ENCODE measurements around the gene UBAP1.
"Not testable (repeated sequence)": the region's sequence is repeated elsewhere in the genome, so short reads cannot be mapped to it uniquely, and the experiment has no call there.

The UBAP1 gene

DNA sequence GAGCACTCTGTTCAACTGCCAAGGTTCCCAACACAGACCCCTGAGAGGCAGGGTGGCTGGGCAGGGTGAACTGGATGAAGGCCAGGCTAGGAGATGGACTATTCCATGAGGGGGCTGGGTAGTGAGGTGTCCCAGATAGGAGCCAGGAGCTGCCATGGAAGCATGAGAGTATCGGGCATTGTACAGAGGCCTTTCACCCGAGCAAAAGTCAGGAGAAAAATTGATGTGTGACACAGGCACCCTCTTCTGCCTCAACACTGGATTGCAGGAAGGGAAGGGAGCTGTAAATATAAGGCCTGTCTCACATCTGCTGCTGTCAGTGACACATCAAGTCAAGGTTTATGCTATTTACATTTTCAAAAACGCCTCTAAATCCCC lies 74.6 kb downstream of the UBAP1 start:
- Histone ChIP-seq H3K4me1 (ENCODE audit: insufficient read depth, low read length) (no peaks in the 10 kb centered on the region), H3K4me3 (ENCODE audit: low read length) (no peak overlapping the region), H3K36me3 (ENCODE audit: insufficient read depth, low read length) (peaks cover 60% of the 10 kb centered on the region), H3K27ac (ENCODE audit: low read depth, low read length) (no peak overlapping the region), H3K9me3 (ENCODE audit: insufficient read depth, low read depth, low read length) (no peaks in the 10 kb centered on the region), H3K9ac (ENCODE audit: low read depth, low read length) (no peak overlapping the region), H3K27me3 (ENCODE audit: insufficient read depth, low read length) (no peaks in the 10 kb centered on the region)
- 91% methylated on average over 3 of the region's 3 CpGs for WGBS

DNA sequence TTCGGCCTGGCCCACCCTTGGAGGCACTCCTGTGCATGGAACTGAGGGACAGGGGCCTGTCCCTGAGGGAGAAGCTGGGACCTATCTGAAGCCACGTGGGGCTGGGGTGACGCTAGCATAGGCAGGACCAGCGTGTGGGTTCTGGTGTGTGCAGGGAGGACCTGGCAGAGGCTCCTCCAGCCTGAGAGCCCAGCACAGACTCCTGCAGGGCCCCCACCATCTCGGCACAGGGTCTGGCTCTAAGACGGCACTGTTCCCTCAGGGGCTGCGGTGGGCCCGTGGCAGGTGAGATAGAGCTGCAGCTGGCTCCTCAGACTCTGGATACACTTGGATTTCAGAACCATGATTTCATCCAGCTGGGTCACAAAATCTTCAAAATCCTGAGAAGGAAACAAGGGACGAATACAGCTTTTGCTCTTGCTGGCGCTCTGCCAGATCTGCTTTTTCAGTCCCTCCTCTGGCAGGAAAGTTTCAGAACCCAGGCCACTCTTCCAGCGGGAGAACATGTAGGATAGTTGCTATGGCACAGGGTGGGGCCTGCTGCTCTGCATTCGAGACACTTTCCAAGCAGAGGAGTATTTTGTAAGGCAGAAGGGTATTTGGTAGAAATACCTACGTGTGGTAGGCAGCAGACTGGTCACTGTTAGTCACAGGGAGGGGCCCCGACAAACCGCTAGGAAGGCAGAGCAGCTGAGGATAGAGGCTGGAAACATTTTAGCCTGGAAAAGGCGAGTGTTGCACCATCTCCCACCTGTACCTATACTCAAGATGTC lies 75.5 kb downstream of the UBAP1 start:
- Histone ChIP-seq H3K27me3 (ENCODE audit: insufficient read depth, low read length) (no peaks in the 10 kb centered on the region), H3K4me1 (ENCODE audit: insufficient read depth, low read length) (no peaks in the 10 kb centered on the region), H3K36me3 (ENCODE audit: insufficient read depth, low read length) (peaks cover 63% of the 10 kb centered on the region), H3K4me3 (ENCODE audit: low read length) (no peak overlapping the region), H3K9me3 (ENCODE audit: insufficient read depth, low read depth, low read length) (no peaks in the 10 kb centered on the region), H3K9ac (ENCODE audit: low read depth, low read length) (no peak overlapping the region), H3K27ac (ENCODE audit: low read depth, low read length) (no peak overlapping the region)
- 95% methylated on average over 16 of the region's 16 CpGs for WGBS

DNA sequence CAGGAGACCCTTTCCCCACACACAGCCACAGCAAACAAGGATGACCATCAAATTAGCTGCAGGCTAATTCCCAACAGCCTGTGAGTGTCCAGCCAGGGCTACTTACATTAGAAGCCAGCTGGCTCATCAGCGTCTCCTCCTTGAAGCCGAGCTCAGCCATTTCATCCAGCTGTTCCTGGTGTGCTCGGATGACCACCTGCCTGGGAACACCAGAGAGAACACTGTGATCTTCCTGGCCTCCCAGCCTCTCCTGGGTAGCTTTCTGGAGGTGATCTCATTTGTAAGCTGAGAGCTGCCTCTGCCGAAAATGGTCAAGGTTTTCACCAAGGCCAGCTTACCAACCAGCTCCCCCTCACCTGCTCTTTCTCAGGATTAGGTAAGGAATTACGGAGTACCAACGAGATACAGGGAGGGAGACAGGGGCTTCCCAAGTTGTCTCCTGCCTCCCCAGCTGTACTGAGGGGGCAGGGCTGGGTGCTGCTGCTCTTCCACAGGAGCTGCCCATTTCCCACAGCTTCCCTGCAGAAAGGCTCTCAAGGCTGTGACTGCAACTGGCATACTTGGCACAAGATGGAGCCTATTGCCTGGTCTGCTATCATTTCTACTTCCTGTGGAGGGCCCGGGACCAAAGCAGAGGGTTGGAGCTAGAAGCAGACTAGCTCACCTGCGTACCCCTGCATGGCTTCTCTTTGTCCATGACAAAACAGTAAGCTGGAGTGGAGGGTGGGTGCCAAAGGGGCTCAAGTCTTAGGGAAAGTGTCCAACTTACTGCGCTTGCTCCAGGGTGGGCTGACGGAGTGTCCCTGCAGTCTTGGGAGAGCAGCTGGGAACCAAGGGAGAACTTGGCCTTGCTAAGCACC lies 76.4 kb downstream of the UBAP1 start:
- H3K27me3 ChIP-seq (ENCODE audit: insufficient read depth, low read length) = no peaks in the 10 kb centered on the region
- WGBS = 93% methylated on average over 10 of the region's 10 CpGs
- H3K4me1 ChIP-seq (ENCODE audit: insufficient read depth, low read length) = no peaks in the 10 kb centered on the region
- H3K9me3 ChIP-seq (ENCODE audit: insufficient read depth, low read depth, low read length) = no peaks in the 10 kb centered on the region
- H3K4me3 ChIP-seq (ENCODE audit: low read length) = no peak overlapping the region
- H3K27ac ChIP-seq (ENCODE audit: low read depth, low read length) = no peak overlapping the region
- H3K36me3 ChIP-seq (ENCODE audit: insufficient read depth, low read length) = peaks cover 57% of the 10 kb centered on the region
- H3K9ac ChIP-seq (ENCODE audit: low read depth, low read length) = no peak overlapping the region

DNA sequence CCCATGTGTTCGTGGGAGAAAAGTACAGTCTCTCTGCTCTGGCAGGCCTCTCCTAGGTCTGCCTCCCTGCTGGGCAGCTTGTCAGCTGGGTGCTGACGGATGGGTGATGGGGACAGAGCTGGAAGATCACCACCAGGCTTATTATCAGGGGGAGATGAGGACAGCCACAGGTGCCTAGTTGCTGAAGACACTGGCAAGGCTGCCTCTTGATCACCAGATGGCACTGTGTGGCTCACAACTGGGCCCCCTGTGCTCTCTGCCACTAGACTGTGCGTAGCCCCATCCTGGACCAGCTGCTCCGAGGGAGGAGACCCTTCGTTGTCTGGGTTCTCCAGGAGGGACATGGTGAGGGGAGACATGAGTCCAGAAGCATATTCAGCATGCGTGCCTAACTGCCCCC lies 77.3 kb downstream of the UBAP1 start:
- Histone ChIP-seq H3K36me3 (ENCODE audit: insufficient read depth, low read length) (peaks cover 48% of the 10 kb centered on the region), H3K4me1 (ENCODE audit: insufficient read depth, low read length) (no peaks in the 10 kb centered on the region), H3K9ac (ENCODE audit: low read depth, low read length) (no peak overlapping the region), H3K4me3 (ENCODE audit: low read length) (no peak overlapping the region), H3K27ac (ENCODE audit: low read depth, low read length) (no peak overlapping the region), H3K9me3 (ENCODE audit: insufficient read depth, low read depth, low read length) (no peaks in the 10 kb centered on the region), H3K27me3 (ENCODE audit: insufficient read depth, low read length) (no peaks in the 10 kb centered on the region)
- WGBS = 89% methylated on average over 6 of the region's 6 CpGs

DNA sequence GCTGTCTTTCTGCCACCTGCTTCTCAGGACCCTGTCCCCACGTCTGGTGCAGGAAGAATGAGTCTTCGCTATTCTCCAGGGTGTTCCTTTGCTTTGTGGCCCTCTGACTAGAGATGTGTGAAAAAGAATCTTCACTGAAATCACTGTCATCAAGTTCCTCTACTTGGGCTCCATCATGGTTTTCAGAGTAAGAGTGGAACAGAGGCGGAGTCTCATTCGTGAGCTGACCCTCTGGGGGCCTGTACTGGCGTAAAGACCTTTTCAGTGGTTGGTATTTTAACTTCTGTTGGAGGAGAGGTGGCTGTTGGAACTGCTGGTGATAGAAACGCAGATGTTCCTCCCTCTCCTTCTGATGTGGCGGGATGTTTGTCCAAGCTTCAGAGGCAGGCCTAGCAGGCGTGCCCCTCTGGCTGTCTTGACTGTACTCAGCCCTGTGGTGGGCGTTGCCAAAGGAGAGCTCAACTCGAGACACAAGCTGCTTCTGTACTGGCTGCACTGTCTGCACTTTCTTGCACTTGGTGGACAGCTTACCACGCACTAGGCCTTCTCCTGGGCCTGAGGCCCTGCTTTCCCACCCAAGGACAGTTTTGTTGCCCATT lies 78.2 kb downstream of the UBAP1 start:
- H3K4me1 ChIP-seq (ENCODE audit: insufficient read depth, low read length) = no peaks in the 10 kb centered on the region
- no peak overlapping the region for H3K9ac ChIP-seq (ENCODE audit: low read depth, low read length)
- H3K27me3 ChIP-seq (ENCODE audit: insufficient read depth, low read length) = no peaks in the 10 kb centered on the region
- no peaks in the 10 kb centered on the region for H3K9me3 ChIP-seq (ENCODE audit: insufficient read depth, low read depth, low read length)
- H3K36me3 ChIP-seq (ENCODE audit: insufficient read depth, low read length) = peaks cover 39% of the 10 kb centered on the region
- WGBS = 92% methylated on average over 11 of the region's 11 CpGs
- no peak overlapping the region for H3K27ac ChIP-seq (ENCODE audit: low read depth, low read length)
- H3K4me3 ChIP-seq (ENCODE audit: low read length) = no peak overlapping the region

DNA sequence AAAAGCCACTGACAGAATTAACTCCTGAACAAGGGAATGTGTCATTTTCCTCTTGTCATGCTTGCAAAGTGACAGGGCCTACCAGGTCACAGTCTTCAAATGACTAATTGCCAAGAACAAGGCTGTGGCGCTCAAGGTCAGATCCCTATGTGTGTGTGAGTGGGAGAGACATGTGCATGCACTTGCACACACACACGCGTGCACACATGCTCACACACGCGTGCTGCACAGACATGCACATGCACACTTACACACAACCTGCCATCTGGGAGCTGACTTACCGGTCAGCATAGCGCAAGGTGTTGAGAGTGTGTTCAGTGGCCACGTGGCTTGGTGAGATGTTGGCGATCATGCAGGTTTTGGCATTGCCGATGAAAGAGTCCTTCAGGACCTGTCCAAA lies 80.5 kb downstream of the UBAP1 start:
- 95% methylated on average over 10 of the region's 10 CpGs for WGBS
- Histone ChIP-seq H3K4me1 (ENCODE audit: insufficient read depth, low read length) (no peaks in the 10 kb centered on the region), H3K27ac (ENCODE audit: low read depth, low read length) (no peak overlapping the region), H3K36me3 (ENCODE audit: insufficient read depth, low read length) (peaks cover 20% of the 10 kb centered on the region), H3K4me3 (ENCODE audit: low read length) (no peak overlapping the region), H3K9me3 (ENCODE audit: insufficient read depth, low read depth, low read length) (no peaks in the 10 kb centered on the region), H3K9ac (ENCODE audit: low read depth, low read length) (no peak overlapping the region), H3K27me3 (ENCODE audit: insufficient read depth, low read length) (no peaks in the 10 kb centered on the region)

DNA sequence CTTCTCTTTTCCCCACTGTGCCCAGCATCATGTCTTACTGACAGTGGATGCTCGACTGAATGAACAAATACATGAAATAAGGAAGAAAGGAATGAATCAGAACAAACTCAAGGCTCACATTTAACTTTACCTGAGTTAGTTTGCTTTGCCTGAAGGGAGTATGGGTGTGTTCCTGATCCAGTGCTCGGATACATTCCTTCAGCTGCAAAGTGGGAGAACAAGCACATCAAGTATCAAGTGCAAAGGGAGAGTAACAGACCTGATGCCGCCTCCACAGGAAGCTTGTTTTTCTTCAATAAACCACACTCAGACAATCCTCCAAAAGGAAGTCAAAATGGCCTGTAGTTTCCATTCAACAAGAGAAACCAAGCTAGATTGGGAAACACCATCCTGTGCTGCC lies 84.1 kb downstream of the UBAP1 start:
- H3K27ac ChIP-seq (ENCODE audit: low read depth, low read length) = no peak overlapping the region
- 98% methylated on average over 3 of the region's 3 CpGs for WGBS
- no peaks in the 10 kb centered on the region for H3K27me3 ChIP-seq (ENCODE audit: insufficient read depth, low read length)
- H3K4me1 ChIP-seq (ENCODE audit: insufficient read depth, low read length) = no peaks in the 10 kb centered on the region
- H3K4me3 ChIP-seq (ENCODE audit: low read length) = no peak overlapping the region
- no peak overlapping the region for H3K9ac ChIP-seq (ENCODE audit: low read depth, low read length)
- H3K36me3 ChIP-seq (ENCODE audit: insufficient read depth, low read length) = peaks cover 13% of the 10 kb centered on the region
- no peaks in the 10 kb centered on the region for H3K9me3 ChIP-seq (ENCODE audit: insufficient read depth, low read depth, low read length)

DNA sequence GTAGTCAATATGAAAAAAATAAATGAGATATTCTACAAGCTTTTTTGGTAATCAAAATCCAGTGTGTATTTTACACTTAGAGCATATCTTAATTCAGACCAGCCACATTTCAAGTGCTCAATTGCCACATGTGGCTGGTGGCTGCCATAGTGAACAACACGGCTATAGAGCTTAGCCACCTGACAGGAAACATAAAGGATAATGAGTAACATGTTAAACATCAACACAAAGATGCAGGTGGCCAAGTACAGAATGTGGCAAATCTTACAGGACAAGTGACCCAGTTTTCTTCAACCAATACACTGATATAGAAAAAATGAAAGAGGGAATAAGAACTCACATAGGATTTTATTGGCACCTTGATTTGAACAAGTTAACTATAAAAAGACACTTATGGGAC lies 88.8 kb downstream of the UBAP1 start:
- H3K9ac ChIP-seq (ENCODE audit: low read depth, low read length) = no peak overlapping the region
- no peaks in the 10 kb centered on the region for H3K9me3 ChIP-seq (ENCODE audit: insufficient read depth, low read depth, low read length)
- no peaks in the 10 kb centered on the region; the same call in 1 of the 2 replicates for H3K36me3 ChIP-seq (ENCODE audit: insufficient read depth, low read length)
- H3K27me3 ChIP-seq (ENCODE audit: insufficient read depth, low read length) = no peaks in the 10 kb centered on the region
- H3K4me1 ChIP-seq (ENCODE audit: insufficient read depth, low read length) = no peaks in the 10 kb centered on the region
- no peak overlapping the region for H3K4me3 ChIP-seq (ENCODE audit: low read length)
- no peak overlapping the region for H3K27ac ChIP-seq (ENCODE audit: low read depth, low read length)
- 100% methylated on average over 1 of the region's 1 CpG for WGBS

DNA sequence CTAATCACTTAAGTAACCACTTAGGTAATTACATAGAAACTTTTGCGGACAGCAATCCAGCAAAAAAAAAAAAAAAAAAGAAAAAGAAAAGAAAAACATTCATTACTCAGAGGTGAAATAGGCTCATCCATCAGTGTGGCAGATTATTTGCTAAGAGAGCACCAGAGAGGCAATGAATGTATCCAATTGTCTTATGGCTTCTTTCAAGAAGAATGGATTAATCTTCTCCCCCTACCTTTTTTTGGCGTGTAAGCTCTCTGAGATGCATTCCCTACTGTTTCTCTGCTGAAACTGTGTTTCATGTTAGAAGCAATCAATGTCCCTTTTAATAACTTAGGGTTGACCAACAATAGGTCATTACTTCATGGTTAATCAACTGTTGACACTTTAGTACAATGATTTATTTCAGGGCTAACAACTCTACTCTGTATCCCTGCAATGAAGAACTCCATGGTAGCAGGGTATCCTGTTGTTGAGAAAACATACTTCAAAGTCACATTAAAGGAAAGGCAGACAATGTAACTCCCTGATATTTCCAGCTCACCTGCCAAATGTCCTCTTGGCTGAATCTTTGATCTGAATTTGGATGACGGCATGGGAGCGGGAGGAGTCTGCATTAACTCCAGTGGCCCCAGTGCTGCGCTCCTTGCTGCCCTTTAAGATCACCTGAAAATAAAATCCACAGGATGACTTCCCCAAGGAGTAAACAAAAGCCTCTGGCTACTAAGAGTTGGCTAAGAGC lies 92.6 kb downstream of the UBAP1 start:
- WGBS = 94% methylated on average over 4 of the region's 5 CpGs

DNA sequence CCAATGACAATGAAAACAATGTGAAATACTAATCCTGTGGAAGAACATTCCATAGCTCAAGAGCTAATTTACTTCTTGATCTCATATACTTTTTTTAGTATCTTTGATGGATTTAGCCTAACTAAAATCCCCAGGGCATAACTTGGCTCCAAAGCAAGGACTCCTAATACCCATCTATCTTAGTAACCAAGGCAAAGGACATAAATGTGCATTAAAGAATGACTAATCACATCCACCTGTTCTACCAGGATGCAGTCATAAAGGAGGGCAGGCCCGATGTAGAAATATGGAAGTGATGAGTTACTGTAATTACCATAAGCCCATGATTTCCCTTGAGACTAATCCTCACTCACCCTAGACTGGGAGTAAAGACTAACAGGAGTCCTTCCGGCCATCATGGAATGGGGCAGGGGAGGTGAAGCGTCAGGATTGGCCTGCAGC lies 93.3 kb downstream of the UBAP1 start:
- Histone ChIP-seq H3K4me1 (ENCODE audit: insufficient read depth, low read length) (no peaks in the 10 kb centered on the region), H3K36me3 (ENCODE audit: insufficient read depth, low read length) (no peaks in the 10 kb centered on the region), H3K27me3 (ENCODE audit: insufficient read depth, low read length) (no peaks in the 10 kb centered on the region), H3K4me3 (ENCODE audit: low read length) (no peak overlapping the region), H3K9ac (ENCODE audit: low read depth, low read length) (no peak overlapping the region), H3K9me3 (ENCODE audit: insufficient read depth, low read depth, low read length) (no peaks in the 10 kb centered on the region), H3K27ac (ENCODE audit: low read depth, low read length) (no peak overlapping the region)
- WGBS = 95% methylated on average over 2 of the region's 3 CpGs

More for the DNA sequence above, 92.6 kb downstream of the UBAP1 start:
- Histone ChIP-seq H3K4me3 (ENCODE audit: low read length) (no peak overlapping the region), H3K9me3 (ENCODE audit: insufficient read depth, low read depth, low read length) (no peaks in the 10 kb centered on the region), H3K27me3 (ENCODE audit: insufficient read depth, low read length) (no peaks in the 10 kb centered on the region), H3K27ac (ENCODE audit: low read depth, low read length) (no peak overlapping the region), H3K4me1 (ENCODE audit: insufficient read depth, low read length) (no peaks in the 10 kb centered on the region), H3K9ac (ENCODE audit: low read depth, low read length) (no peak overlapping the region), H3K36me3 (ENCODE audit: insufficient read depth, low read length) (no peaks in the 10 kb centered on the region)

DNA sequence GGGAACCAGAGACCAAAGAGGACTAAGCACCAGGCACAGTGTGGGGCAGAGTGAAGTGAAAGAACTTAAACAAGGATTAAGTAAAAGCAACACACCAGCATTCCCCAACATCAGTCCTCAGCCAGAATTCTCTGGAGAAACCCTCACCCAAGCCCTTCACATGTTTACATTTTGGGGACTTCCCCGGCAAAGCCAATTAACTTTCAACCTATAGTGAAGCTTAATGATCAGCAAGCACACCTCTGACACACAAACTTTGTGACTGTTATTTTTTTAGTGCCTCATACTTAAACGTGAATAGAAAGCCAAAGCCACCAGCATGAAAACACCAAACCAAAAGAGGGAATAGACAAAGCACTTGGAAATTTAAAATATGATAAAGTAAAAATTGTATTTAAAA lies 94.7 kb downstream of the UBAP1 start:
- not testable (repeated sequence) for H3K9ac ChIP-seq (ENCODE audit: low read depth, low read length); H3K27me3 ChIP-seq (ENCODE audit: insufficient read depth, low read length); H3K27ac ChIP-seq (ENCODE audit: low read depth, low read length); H3K9me3 ChIP-seq (ENCODE audit: insufficient read depth, low read depth, low read length); H3K4me3 ChIP-seq (ENCODE audit: low read length); H3K36me3 ChIP-seq (ENCODE audit: insufficient read depth, low read length); H3K4me1 ChIP-seq (ENCODE audit: insufficient read depth, low read length)
- no CpG with 5 or more reads among the region's 2 CpGs for WGBS
